ENCODE data around the gene TBX2.

The TBX2 gene

DNA sequence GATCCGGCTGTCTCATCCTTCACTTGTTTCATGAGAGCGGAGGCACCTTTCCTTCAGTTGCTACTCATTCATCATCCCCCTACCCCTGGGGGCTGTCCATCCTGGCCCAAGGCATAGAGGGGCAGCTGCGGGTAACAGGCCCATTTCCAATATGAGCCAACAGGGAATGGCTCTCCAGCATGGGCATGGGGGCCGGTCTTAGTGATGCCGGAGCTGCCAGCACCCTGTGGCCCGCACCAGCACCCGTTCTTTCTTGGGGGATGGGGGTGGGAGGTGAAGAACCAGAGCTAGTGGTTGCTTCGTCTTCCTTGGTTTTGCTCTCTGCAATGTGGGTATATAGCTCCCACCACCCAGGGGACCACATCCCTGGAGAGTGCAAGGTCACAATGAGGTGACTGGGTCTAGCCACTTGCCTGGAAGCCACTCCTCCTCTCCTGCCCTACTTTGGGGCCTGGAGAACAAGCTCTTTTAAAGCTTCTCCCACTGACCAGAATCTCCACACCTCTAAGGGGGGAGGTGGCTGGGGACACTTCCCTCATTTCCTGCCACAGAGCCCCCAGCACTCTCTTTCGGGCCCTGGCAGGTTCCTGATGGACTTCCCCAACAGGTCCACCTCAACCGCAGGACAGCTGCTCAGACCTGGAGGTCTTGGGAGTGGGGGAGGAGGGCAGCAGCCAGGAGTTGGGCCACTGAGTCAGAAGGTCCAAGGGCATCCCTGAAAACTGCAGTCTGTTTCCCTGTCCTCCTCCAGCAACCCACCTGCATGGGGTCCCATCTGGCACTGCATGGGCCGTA is 11.9 kb upstream of the TBX2 start:
- no peak for DNase-seq (ENCODE audit: low read depth)

GRCh38 chr17:61388561-61389356 is 10.9 kb upstream of the TBX2 start:
- no peak for DNase-seq (ENCODE audit: low read depth)

DNA sequence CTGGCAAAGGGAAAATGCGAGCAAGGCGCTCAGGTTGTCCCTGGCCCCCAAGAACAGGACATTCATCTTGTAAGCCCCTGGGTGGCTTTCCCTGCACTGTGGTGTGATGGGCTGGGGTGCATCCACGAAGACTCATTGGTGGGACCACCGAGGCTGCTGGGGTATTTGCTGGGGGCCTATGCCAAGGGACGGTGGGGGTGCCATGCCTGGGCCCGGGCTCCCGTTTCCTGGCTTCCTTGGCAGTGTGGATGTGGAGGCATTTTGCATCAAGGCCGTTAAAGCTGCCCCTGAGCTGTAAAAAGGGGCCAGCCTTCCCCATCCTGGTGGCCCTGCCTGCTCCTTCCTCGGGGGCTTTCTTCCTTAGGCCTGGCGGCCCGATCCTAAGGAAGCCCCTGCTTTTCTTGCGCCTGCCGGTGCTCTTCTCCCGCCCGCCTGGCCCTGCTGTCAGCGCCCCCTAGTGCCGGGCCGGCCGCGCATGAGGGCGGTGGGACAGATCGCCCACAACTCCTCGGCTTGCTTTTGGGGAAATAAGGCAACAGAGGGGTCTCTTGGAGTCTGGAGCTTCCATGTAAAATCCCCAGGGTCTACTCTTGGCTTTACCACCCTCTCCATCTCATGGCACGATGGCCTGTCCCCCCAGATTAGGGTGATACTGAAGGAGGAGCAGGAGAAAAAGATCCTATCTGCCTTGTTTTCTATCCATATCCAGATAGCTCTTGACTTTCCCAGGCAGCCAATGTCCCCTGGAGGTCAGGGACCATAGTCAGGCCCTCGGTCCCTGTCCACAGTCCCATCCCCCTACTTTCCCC is 9.8 kb upstream of the TBX2 start:
- DNase-seq (ENCODE audit: low read depth) = no peak

- no peak for DNase-seq (ENCODE audit: low read depth)
Observed at GRCh38 chr17:61390479-61390791, 9.2 kb upstream of the TBX2 start.

GRCh38 chr17:61391595-61392291 is 7.9 kb upstream of the TBX2 start:
- DNase-seq (ENCODE audit: low read depth) = no peak

GRCh38 chr17:61392679-61393078 is 7.0 kb upstream of the TBX2 start:
- DNase-seq (ENCODE audit: low read depth) = no peak

- no peak for DNase-seq (ENCODE audit: low read depth)
Observed at GRCh38 chr17:61393550-61393903, 6.1 kb upstream of the TBX2 start.

DNA sequence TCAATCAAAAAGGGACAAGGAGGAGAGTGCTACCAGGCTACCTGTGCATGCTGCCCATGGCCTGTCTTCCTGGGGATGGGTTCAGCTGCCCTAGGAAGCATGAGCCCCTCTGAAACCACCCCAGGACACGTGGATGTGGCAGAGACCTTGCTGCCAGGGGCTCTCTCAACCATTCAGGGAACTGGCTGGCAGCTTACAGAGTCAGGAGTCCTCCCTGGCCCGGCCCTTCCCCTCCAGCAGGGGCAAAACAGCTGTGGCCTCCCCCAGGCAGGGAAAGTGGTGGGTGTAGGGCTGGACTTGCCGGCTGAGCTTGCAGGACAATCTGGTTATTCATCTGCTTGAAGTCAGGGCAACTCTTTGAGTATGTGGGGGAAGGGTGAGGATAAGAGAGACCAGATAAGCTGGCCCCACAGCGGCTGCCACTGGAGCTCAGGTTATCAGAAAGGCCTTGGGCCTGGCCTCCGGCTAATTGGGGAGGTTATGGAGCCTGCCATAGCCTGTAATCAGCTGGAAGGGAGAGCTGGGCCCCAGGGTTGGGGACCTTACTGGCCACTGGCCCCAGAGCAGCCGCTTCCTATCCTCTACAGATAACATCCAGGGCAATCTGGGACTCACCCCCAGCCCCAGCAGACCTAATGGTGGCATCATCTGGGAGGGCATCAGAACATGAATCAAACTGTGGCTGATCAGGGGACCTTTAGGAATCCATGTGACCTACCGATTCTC is 5.6 kb upstream of the TBX2 start:
- no peak for DNase-seq (ENCODE audit: low read depth)

DNA sequence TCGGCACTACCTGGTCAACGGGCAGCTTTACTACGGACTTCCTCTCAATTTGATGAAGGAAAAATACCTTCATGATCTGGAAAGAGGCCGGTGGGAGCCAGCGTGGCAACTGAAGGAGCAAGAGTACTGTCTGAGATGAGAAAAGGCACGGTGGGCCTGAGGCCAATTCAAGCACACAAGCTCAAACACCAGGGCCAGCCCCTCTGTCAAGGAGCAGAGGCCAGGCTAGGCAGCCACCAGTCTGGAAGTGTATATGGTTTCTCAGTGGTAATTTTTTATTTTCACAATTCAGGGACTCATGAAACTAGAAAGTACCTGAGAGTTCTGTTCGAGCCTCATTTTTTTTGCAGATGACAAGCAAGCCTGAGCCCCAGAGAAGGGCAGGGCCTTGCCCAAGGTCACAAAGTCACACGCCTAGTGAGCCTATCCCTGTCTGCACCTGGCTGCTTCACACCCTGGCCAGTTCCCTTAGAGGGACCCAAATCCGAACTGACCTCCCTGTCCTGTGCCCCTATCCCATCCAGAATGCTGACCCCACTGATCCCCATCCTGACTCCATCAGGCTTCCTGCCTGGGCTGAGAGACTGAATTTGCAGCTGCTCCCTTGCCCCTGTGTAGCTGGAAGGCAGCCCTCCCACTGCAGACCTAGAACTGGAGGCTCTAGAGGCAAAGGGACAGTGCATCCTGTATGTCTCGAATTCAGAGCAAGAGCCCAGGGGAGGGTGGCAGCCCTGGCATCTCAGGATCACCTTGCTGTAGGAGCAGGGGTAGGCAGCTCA is 4.8 kb upstream of the TBX2 start:
- no peak for DNase-seq (ENCODE audit: low read depth)

GRCh38 chr17:61395409-61395982 is 4.1 kb upstream of the TBX2 start:
- no peak for DNase-seq (ENCODE audit: low read depth)

DNA sequence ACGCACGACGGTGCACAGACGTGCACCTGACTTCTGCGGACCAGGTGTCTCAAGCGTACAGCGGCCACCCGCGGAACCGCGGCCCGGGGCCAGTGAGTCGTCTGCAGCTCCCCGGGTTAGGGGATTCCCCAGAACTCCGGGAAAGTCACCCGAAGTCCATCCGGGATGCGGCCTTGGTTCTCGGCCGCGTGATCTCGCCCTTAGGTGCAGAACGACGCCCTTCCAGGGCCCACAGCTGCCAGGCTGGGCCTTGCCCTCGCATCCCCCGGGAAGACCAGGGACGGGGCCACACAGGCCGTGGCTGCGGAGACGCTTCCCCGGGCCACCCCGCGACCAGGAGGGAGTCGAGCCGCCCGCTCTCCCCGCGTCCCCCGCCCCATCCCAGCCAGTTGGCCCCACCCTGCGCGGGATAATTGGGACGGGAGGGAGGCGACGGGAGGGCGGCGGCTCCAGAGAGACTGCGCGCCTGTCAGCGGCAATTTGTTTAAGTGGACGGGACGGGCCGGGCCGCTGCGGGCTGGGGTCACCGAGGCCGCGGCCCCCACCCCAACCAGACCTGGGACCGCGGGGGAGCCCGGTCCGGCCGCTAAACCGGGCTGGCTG is 3.6 kb upstream of the TBX2 start:
- no peak for DNase-seq (ENCODE audit: low read depth)

DNA sequence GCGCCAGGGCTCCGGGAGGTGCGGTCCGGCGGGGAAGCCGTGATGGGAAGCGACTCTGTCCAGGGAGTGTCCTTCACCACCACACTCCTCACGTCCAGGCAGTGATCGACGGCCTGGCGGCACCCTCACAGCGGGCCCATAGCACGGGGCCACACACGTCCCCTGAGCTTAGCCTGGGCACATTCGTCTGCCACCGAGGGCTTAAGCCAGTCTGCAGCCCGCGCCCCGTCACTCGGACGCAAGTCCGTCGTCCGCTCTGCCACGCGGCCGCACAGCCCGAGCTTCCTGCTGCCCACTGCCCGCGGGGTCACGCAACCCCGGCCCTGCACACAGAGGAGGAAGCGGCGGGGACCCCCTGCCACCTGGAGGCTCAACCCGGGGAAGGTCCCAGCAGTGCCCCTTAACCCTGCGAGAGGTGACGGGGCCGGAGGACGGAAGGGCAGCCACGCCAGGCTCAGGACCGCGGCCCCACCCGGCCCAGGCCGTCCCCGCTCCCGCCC is 3.0 kb upstream of the TBX2 start:
- DNase-seq (ENCODE audit: low read depth) = no peak

DNA sequence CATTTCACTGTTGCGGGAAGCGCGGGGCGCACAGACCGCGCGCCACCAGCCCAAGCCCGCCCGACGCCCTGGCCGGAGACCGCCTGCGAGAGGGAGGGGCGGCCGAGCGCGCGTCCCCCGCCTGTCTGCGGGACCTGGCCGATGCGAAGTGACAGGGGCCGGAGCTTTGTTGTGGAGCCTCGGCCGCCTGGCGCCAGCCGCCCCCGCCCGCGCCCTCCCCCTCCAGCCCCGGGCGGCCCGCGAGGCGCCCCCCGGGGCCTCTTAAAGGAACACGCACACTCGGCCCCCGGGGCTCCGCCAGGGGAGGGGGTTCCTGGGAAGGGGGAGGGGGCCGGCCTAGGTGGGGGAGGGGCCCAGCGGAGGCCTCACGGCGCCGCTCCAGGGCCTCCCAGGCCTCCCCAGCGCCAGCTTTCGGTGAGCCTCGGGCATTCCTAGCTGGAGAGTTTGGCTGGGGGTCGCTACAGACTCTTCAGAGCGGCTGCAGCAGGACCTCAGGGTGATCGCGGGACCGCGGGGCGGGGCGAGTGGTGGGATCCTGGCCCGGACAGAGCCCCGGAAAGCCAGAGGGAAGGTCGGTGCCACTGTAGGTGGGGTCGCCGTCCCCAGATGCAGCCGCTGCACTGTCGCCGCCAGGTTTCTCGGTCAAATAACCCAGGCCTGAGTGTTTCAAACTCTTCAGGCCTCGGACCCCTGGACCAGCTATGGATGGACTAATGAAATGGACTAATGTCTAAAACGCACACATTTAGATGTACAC is 2.4 kb upstream of the TBX2 start:
- DNase-seq (ENCODE audit: low read depth) = no peak

DNA sequence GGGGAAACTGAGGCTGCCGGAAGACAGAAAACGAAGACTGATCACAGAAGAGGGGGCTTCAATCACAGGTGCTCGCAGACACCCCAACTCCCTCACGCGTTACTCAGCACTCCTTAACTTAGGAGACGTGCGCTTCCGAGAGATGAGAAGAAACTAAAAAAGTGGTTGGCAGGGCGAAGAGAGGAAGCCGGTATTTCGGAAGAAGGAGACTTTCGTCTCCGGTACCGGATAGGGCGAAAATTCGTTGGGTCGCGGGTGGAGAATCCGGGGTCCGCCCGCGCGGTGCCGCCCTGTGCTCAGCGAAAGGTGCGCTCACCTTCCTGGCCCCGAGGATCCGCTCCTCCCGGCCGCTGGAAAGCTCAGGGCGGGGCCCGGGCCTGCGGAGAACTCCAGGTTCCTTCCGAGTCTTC is 917 bp upstream of the TBX2 start:
- no peak for DNase-seq (ENCODE audit: low read depth)

- DNase-seq (ENCODE audit: low read depth) = no peak
Observed at GRCh38 chr17:61400066-61400716, 548 bp downstream of the TBX2 start.

DNA sequence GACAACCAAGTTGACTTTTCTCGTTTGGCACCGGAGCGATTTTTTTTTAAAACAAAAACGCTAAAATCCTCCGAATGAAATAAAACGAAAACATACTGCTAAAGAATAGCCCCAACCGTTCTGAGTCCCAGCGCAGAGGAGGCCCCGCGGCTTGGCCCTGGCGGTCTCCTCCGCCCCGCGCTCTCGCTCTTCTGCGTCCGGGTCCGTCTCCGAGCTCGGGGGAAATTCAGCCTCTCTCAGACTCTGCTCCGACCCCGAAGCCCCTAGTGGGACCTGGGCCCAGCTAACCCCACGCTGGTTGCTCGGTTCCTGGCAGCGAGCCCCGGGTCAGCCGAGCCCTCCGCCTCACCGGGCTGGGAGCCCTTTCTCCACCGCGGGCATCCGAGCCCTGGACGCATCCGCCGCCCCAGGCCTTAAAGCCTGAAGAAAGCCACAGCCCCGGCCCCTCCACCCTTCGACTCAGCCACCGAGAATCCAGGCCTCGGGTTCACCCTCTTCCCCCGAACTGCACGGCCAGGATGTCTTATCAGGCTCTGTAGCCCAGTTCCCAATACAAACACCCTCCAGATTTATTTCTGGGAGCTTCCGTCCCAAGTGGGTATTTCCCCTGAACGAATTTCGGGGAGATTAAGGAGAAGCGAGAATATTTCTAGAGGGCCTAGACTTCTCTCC is 1.2 kb downstream of the TBX2 start:
- DNase-seq (ENCODE audit: low read depth) = no peak

- no peak for DNase-seq (ENCODE audit: low read depth)
Observed at GRCh38 chr17:61401389-61402072, 1.9 kb downstream of the TBX2 start.

Measured in stromal cell of bone marrow (primary cell).